ENCODE data around the gene TMEM135.

- TF ChIP-seq TAF1 (IDR thresholded peaks at IDR 0.05; ENCODE audit: borderline replicate concordance, insufficient read depth, low read length) (no peak), SIN3A (IDR thresholded peaks at IDR 0.05; ENCODE audit: borderline replicate concordance, insufficient read depth, low read length) (no peak), POLR2AphosphoS5 (IDR thresholded peaks at IDR 0.05; ENCODE audit: low read depth, low read length) (no peak)
- TF ChIP-seq, protein P1, sequence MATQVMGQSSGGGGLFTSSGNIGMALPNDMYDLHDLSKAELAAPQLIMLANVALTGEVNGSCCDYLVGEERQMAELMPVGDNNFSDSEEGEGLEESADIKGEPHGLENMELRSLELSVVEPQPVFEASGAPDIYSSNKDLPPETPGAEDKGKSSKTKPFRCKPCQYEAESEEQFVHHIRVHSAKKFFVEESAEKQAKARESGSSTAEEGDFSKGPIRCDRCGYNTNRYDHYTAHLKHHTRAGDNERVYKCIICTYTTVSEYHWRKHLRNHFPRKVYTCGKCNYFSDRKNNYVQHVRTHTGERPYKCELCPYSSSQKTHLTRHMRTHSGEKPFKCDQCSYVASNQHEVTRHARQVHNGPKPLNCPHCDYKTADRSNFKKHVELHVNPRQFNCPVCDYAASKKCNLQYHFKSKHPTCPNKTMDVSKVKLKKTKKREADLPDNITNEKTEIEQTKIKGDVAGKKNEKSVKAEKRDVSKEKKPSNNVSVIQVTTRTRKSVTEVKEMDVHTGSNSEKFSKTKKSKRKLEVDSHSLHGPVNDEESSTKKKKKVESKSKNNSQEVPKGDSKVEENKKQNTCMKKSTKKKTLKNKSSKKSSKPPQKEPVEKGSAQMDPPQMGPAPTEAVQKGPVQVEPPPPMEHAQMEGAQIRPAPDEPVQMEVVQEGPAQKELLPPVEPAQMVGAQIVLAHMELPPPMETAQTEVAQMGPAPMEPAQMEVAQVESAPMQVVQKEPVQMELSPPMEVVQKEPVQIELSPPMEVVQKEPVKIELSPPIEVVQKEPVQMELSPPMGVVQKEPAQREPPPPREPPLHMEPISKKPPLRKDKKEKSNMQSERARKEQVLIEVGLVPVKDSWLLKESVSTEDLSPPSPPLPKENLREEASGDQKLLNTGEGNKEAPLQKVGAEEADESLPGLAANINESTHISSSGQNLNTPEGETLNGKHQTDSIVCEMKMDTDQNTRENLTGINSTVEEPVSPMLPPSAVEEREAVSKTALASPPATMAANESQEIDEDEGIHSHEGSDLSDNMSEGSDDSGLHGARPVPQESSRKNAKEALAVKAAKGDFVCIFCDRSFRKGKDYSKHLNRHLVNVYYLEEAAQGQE (IDR thresholded peaks at IDR 0.05; ENCODE audit: insufficient read depth in 1 of 2, low read depth in 2 of 2, low read length in 2 of 2): no peak
Observed at GRCh38 chr11:87265979-87266378, 228.2 kb downstream of the TMEM135 start.

All from PFSK-1 (cell line).